ENCODE data around the gene CDCA4.

The CDCA4 gene

GRCh38 chr14:104978746-104979691 lies 41.9 kb downstream of the CDCA4 start:
- no peak for TF ChIP-seq CTCF (IDR thresholded peaks at IDR 0.05; ENCODE audit: control insufficient read depth, insufficient read depth, low read depth, low read length, missing control alignments)
- H3K4me3 ChIP-seq (ENCODE audit: control insufficient read depth, low read depth, low read length): no peak overlapping the region; the same call in 1 of the 2 replicates
- no peak for DNase-seq (ENCODE audit: low read depth)

- no peak for DNase-seq (ENCODE audit: low read depth)
- peak within 1 kb of the TSS; percentile 33 for H3K4me3 ChIP-seq (ENCODE audit: control insufficient read depth, low read depth, low read length)
- TF ChIP-seq CTCF (IDR thresholded peaks at IDR 0.05; ENCODE audit: control insufficient read depth, insufficient read depth, low read depth, low read length, missing control alignments): no peak
Observed at GRCh38 chr14:104977681-104978653, 42.9 kb downstream of the CDCA4 start, which contains the start of gene AHNAK2. Gene AHNAK2, minus strand, starts transcription at chr14:104978374. Its CDS starts 137 bp downstream, at chr14:104978237.

GRCh38 chr14:104977008-104977680 lies 43.7 kb downstream of the CDCA4 start:
- H3K4me3 ChIP-seq (ENCODE audit: control insufficient read depth, low read depth, low read length): peak overlapping the region; percentile 33
- no peak for TF ChIP-seq CTCF (IDR thresholded peaks at IDR 0.05; ENCODE audit: control insufficient read depth, insufficient read depth, low read depth, low read length, missing control alignments)
- DNase-seq (ENCODE audit: low read depth): no peak

GRCh38 chr14:104976198-104977007 lies 44.5 kb downstream of the CDCA4 start:
- peak; percentile 96 for TF ChIP-seq CTCF (IDR thresholded peaks at IDR 0.05; ENCODE audit: control insufficient read depth, insufficient read depth, low read depth, low read length, missing control alignments)

GRCh38 chr14:104975481-104976197 lies 45.2 kb downstream of the CDCA4 start:
- DNase-seq (ENCODE audit: low read depth): no peak
- no peak for TF ChIP-seq CTCF (IDR thresholded peaks at IDR 0.05; ENCODE audit: control insufficient read depth, insufficient read depth, low read depth, low read length, missing control alignments)
- no peak overlapping the region for H3K4me3 ChIP-seq (ENCODE audit: control insufficient read depth, low read depth, low read length)

More at GRCh38 chr14:104976198-104977007, 44.5 kb downstream of the CDCA4 start:
- H3K4me3 ChIP-seq (ENCODE audit: control insufficient read depth, low read depth, low read length): no peak overlapping the region
- no peak for DNase-seq (ENCODE audit: low read depth)
